OCI-LY7 (cell line): ENCODE results near the gene GRK5.

ENCODE experiments used
- CTCF ChIP-seq: fragments of 200-600 bp; sonication (generic); conservative IDR thresholded peaks from 2 replicates; pipeline ENCODE4 v1.5.1; 2014; ENCODE audit warnings: mild to moderate bottlenecking, antibody characterized with exemption, low read length, moderate library complexity, mixed read lengths
- EZH2phosphoT487 ChIP-seq: fragments of 200-600 bp; sonication (generic); IDR thresholded peaks from 2 replicates; pipeline ENCODE4 v1.6.1; 2018; ENCODE audit warnings: low read depth, borderline replicate concordance, mild to moderate bottlenecking, mixed run types, antibody characterized with exemption, low read length, moderate library complexity, mixed read lengths

- TF ChIP-seq CTCF: no peak
- no peak for TF ChIP-seq EZH2phosphoT487
Measured at GRCh38 chr10:119268871-119269506, 61.6 kb downstream of the GRK5 start.
